Common myeloid progenitor, CD34-positive (primary cell): Measurements from ENCODE around the gene GPR137C.
A peak's percentile ranks its signal among the peaks of the same experiment; 100 is the strongest.

ENCODE experiments used
- CTCF ChIA-PET: fragments of 350-600 bp; sonication (Branson Sonifier 250); formaldehyde crosslinking; loops from one replicate; lab custom pipeline; 2021; ENCODE audit warnings: antibody characterized with exemption; lab: Charles Lee
- POLR2A ChIA-PET: fragments of 350-600 bp; sonication (Branson Sonifier 250); formaldehyde crosslinking; loops from one replicate; lab custom pipeline; 2021; ENCODE audit warnings: antibody characterized with exemption; lab: Charles Lee
- DNase-seq, 3 donors: peaks; one replicate each; pipeline versions ENCODE4 v3.0.0 to v3.0.0-alpha.2; 2013
- H3K27ac ChIP-seq, 2 experiments: 1 replicate in 1 of 2; 2 replicates in 1 of 2; pipeline ENCODE4 v1.7.0; 2013; ENCODE audit warnings: inconsistent platforms in 2 of 2, low read length in 2 of 2, mild to moderate bottlenecking in 2 of 2, low read depth in 1 of 2, moderate library complexity in 1 of 2; ENCODE audit not compliant: severe bottlenecking in 2 of 2, insufficient read depth in 1 of 2, poor library complexity in 1 of 2
- H3K27me3 ChIP-seq, 5 experiments: replicated peaks in 2 of 5; 1 replicate in 3 of 5; 2 replicates in 2 of 5; pipeline versions ENCODE4 v1.6.1 to v1.7.0; 2013; ENCODE audit warnings: low read length in 4 of 5, mild to moderate bottlenecking in 2 of 5, moderate library complexity in 2 of 5, inconsistent platforms in 1 of 5; ENCODE audit not compliant: insufficient read depth in 5 of 5, control insufficient read depth in 4 of 5
- H3K36me3 ChIP-seq, 4 experiments: 1 replicate in 2 of 4; 2 replicates in 2 of 4; pipeline versions ENCODE4 v1.6.1 to v1.7.0; 2013; ENCODE audit warnings: low read length in 3 of 4, control low read depth in 1 of 4, mild to moderate bottlenecking in 1 of 4; ENCODE audit not compliant: control insufficient read depth in 4 of 4, insufficient read depth in 4 of 4
- H3K4me1 ChIP-seq, 4 experiments: 1 replicate in 3 of 4; 2 replicates in 1 of 4; pipeline versions ENCODE4 v1.6.1 to v1.7.1; 2013; ENCODE audit warnings: low read length in 3 of 4, mild to moderate bottlenecking in 3 of 4, control low read depth in 1 of 4, inconsistent platforms in 1 of 4, moderate library complexity in 1 of 4; ENCODE audit not compliant: control insufficient read depth in 4 of 4, insufficient read depth in 4 of 4; ENCODE audit errors: control extremely low read depth in 1 of 4
- H3K4me3 ChIP-seq, 7 experiments: 1 replicate in 4 of 7; 2 replicates in 3 of 7; pipeline versions ENCODE4 v1.5.1 to v1.7.0; 2013; ENCODE audit warnings: mild to moderate bottlenecking in 7 of 7, low read length in 6 of 7, moderate library complexity in 6 of 7, inconsistent platforms in 2 of 7, low read depth in 2 of 7, control low read depth in 1 of 7; ENCODE audit not compliant: insufficient read depth in 4 of 7, control insufficient read depth in 1 of 7; ENCODE audit errors: extremely low read depth in 1 of 7
- H3K9me3 ChIP-seq, 5 experiments: 1 replicate in 4 of 5; 2 replicates in 1 of 5; pipeline versions ENCODE4 v1.6.1 to v1.7.1; 2013; ENCODE audit warnings: low read length in 4 of 5, mild to moderate bottlenecking in 2 of 5, inconsistent platforms in 1 of 5, low read depth in 1 of 5, moderate library complexity in 1 of 5; ENCODE audit not compliant: control insufficient read depth in 4 of 5, insufficient read depth in 2 of 5; ENCODE audit errors: control extremely low read depth in 1 of 5
- WGBS: methylation state at CpG from one replicate; pipeline ENCODE4 v1.1.5; 2013; ENCODE audit not compliant: insufficient coverage; 5-methylcytosine and 5-hydroxymethylcytosine counted together

GPR137C gene

DNA sequence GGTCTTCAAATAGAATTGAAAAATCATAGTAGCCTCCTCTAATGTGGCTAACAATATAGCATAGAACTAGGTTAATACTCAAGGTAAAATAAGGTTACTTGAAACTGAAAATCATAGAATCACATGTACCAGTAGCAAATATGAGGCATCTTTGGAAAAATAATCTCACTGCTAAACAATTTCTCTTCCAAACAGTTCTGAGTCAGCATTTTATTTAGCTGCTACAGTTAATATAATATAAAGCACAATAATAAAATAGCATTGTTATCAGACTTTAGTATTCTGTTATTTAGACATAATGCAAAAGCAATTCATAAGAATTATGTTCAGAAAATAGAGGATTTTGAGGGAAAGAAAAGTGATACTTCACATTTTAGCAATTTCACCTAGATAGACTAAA lies 107.7 kb downstream of the GPR137C start:
- POLR2A ChIA-PET: no interaction called here
- CTCF ChIA-PET: no interaction called here
- Histone ChIP-seq H3K27ac (no peak overlapping the region), H3K36me3 (peaks cover 6 to 21% (median 16%) of the 10 kb centered on the region in 4 experiments), H3K4me3 (no peak overlapping the region), H3K27me3 (no peaks in the 10 kb centered on the region), H3K9me3 (no peaks in the 10 kb centered on the region), H3K4me1 (no peaks in the 10 kb centered on the region)
- DNase-seq: no peak

DNA sequence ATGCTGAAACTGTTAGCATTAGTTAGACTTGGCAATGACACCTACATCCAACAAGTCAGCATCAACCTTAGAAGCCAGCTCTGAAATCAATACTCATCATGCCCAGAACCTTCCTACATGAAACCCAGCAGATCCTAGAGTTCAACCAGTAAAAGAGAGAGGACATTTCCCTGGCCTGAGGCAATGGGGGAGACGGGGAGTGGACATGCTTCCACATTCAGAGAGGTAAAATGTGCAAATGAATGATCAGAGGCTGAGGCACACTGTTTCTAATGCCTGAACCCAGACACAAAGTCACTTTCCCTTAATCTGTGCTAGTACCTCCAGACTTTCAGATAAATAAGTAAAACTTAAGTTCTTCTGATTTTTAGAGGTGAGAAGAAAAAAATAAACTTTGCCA lies 108.2 kb downstream of the GPR137C start:
- DNase-seq: no peak
- WGBS: no CpG with 5 or more reads among the region's 1 CpG
- Histone ChIP-seq H3K4me3 (no peak overlapping the region), H3K9me3 (no peaks in the 10 kb centered on the region), H3K27me3 (no peaks in the 10 kb centered on the region), H3K4me1 (no peaks in the 10 kb centered on the region), H3K36me3 (peaks cover 9 to 23% (median 20%) of the 10 kb centered on the region in 4 experiments), H3K27ac (no peak overlapping the region)
- CTCF ChIA-PET: interaction anchor here (1.3 kb wide), 1 partner anchor 13 kb away, joined by 3 read pairs; no protein-coding TSS in a partner anchor
- POLR2A ChIA-PET: no interaction called here

- WGBS: no CpG with 5 or more reads among the region's 2 CpGs
- no peak overlapping the region for H3K4me3 ChIP-seq
- no peaks in the 10 kb centered on the region for H3K9me3 ChIP-seq
- POLR2A ChIA-PET: no interaction called here
- H3K36me3 ChIP-seq: peaks cover 10 to 28% (median 22%) of the 10 kb centered on the region in 4 experiments
- no peaks in the 10 kb centered on the region for H3K27me3 ChIP-seq
- CTCF ChIA-PET: interaction anchor here (1.3 kb wide), 1 partner anchor 13 kb away, joined by 3 read pairs; no protein-coding TSS in a partner anchor
- H3K4me1 ChIP-seq: no peaks in the 10 kb centered on the region
- DNase-seq: no peak
- no peak overlapping the region for H3K27ac ChIP-seq
These were observed 108.7 kb downstream of the GPR137C start for GRCh38 chr14:52661314-52661713.

DNA sequence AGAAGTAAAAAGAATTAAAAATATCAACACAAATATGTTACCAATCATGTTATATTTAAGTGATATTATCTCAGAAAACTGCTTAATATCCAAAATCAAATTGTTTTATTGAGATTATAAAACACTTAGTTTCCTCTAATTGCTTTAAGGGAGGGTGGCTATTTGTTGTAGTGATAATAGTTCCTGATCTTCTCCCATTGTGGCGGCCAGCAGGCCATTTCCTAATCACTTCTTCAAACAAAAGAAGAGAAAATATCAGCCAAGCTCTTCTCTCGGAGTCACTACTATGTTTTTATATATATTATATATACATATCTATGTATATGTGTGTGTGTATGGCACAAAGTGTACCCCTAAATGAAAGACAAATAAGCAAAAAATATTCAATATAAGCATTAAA lies 111.2 kb downstream of the GPR137C start:
- no peaks in the 10 kb centered on the region for H3K27me3 ChIP-seq
- H3K9me3 ChIP-seq: no peaks in the 10 kb centered on the region
- no peak overlapping the region for H3K27ac ChIP-seq
- no CpG with 5 or more reads among the region's 2 CpGs for WGBS
- CTCF ChIA-PET: interaction anchor here (1.6 kb wide), 1 partner anchor 9 kb away, joined by 4 read pairs; no protein-coding TSS in a partner anchor
- no peak for DNase-seq
- no peak overlapping the region for H3K4me3 ChIP-seq
- POLR2A ChIA-PET: no interaction called here
- peaks cover 10 to 22% (median 16%) of the 10 kb centered on the region in 4 experiments for H3K36me3 ChIP-seq
- no peaks in the 10 kb centered on the region for H3K4me1 ChIP-seq

GRCh38 chr14:52678591-52678990 lies 126.0 kb downstream of the GPR137C start:
- 88% methylated on average over 1 of the region's 2 CpGs for WGBS
- peaks cover 5 to 46% (median 21%) of the 10 kb centered on the region in 4 experiments for H3K36me3 ChIP-seq
- no peaks in the 10 kb centered on the region for H3K9me3 ChIP-seq
- ChIA-PET CTCF (interaction anchor here (1.0 to 1.8 kb wide), 5 partner anchors 8 to 45 kb away, joined by 3 to 6 read pairs (median 4); no protein-coding TSS in a partner anchor), POLR2A (interaction anchor here (1.1 kb wide), 1 partner anchor 127 kb away, joined by 3 read pairs; no protein-coding TSS in a partner anchor)
- peak; percentile 34 to 68 (median 60) for DNase-seq
- no peaks in the 10 kb centered on the region for H3K27me3 ChIP-seq
- H3K4me1 ChIP-seq: no peaks in the 10 kb centered on the region
- H3K4me3 ChIP-seq: no peak overlapping the region
- no peak overlapping the region for H3K27ac ChIP-seq

DNA sequence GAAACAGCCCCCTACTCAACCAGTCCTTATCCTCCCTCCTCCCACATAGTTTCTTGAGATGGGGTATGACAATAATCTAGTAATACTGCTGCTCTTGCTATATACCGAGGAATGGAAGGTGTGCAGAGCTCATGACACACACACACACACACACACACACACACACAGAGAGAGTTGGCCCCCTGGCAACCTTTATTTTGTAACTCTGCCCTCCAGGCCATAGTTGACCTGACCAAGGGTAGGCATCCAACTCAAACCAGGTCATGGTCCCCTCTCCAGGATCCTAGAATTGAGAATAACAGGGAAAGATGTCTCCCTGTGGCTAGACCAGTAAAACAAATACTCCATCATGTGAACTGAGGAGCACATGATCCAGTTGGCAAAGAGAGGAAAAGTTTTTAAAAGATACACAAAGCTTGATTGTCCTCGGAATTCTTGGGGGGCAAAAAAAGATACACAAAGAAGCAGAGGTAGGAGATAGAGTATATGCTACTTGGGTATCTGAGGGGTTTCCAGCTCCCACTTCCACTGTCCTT lies 131.4 kb downstream of the GPR137C start:
- Histone ChIP-seq H3K4me1 (no peaks in the 10 kb centered on the region), H3K4me3 (no peak overlapping the region), H3K36me3 (peaks cover 0 to 10% (median 5%) of the 10 kb centered on the region in 4 experiments), H3K27me3 (no peaks in the 10 kb centered on the region), H3K27ac (no peak overlapping the region), H3K9me3 (no peaks in the 10 kb centered on the region)
- POLR2A ChIA-PET: no interaction called here
- CTCF ChIA-PET: interaction anchor here (1.4 kb wide), 1 partner anchor 27 kb away, joined by 3 read pairs; no protein-coding TSS in a partner anchor
- DNase-seq: no peak
- no CpG with 5 or more reads among the region's 2 CpGs for WGBS

DNA sequence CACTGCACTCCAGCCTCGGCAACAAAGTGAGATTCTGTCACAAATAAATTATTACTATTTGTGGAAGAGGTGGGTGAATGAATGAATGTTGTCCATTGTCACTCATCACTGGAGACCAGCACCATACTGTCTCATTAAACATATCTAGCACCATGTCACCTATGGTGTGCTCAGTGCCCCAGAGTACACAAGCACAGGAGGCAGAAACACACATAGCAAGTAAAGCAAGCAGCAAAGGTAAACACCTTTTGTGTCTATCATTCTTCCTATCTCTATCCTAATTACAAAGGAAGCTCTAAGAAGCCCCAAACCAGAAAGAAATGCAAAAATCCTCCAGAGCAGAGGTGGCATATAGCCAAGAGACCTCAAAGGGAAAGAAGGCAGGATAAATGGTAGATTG lies 133.5 kb downstream of the GPR137C start:
- H3K4me1 ChIP-seq: peaks cover 0 to 2% (median 0%) of the 10 kb centered on the region in 4 experiments
- no peaks in the 10 kb centered on the region for H3K27me3 ChIP-seq
- no peak for DNase-seq
- ChIA-PET CTCF (no interaction called here), POLR2A (no interaction called here)
- H3K4me3 ChIP-seq: no peak overlapping the region
- H3K9me3 ChIP-seq: no peaks in the 10 kb centered on the region
- H3K27ac ChIP-seq: no peak overlapping the region
- peaks cover 0 to 6% (median 3%) of the 10 kb centered on the region in 4 experiments for H3K36me3 ChIP-seq
- WGBS: no CpG with 5 or more reads among the region's 1 CpG
